PC-9 (cell line): Measurements from ENCODE around the gene BANF2. TPM values are rescaled to one million over a fixed set of nuclear protein-coding genes. Genes with fewer than 3 reads are reported as not detected.

Source experiments
- BruUV-seq: library from RNA; stranded (reverse); fragments of 400-500 nt; replicated peaks from 2 replicates; lab custom pipeline; 2021; lab: Mats Ljungman, UMichigan
- CTCF ChIA-PET: fragments of 300-600 bp; sonication (Branson Sonifier 250); formaldehyde crosslinking; loops from one replicate; lab custom pipeline; 2022; ENCODE audit warnings: antibody characterized with exemption; lab: Charles Lee
- POLR2A ChIA-PET: fragments of 300-600 bp; sonication (Branson Sonifier 250); formaldehyde crosslinking; loops from one replicate; lab custom pipeline; 2022; ENCODE audit warnings: antibody characterized with exemption; ENCODE audit not compliant: unreplicated experiment; lab: Charles Lee
- DNase-seq, 2 experiments: peaks; one replicate each; pipeline versions ENCODE4 v3.0.0 to v3.0.0-alpha.2; 2015 to 2022; ENCODE audit warnings: mixed read lengths in 1 of 2
- H2AFZ ChIP-seq: fragments of 200-600 bp; sonication (generic); 2 replicates; pipeline ENCODE4 v1.8.1; 2017; ENCODE audit warnings: antibody characterized with exemption
- H3F3A ChIP-seq: fragments of 200-600 bp; sonication (generic); 2 replicates; pipeline ENCODE4 v1.8.1; 2017; ENCODE audit warnings: antibody characterized with exemption, mild to moderate bottlenecking, low read depth; ENCODE audit not compliant: insufficient read depth
- H3K27ac ChIP-seq: fragments of 200-600 bp; sonication (generic); 2 replicates; pipeline ENCODE4 v1.6.1; 2016; ENCODE audit warnings: mixed run types
- H3K27me3 ChIP-seq: fragments of 200-600 bp; sonication (generic); 2 replicates; pipeline ENCODE4 v1.6.1; 2016; ENCODE audit warnings: low read depth, mixed run types; ENCODE audit not compliant: insufficient read depth
- H3K36me3 ChIP-seq: fragments of 200-600 bp; sonication (generic); 2 replicates; pipeline ENCODE4 v1.6.1; 2016; ENCODE audit warnings: low read depth, mixed run types
- H3K4me1 ChIP-seq: fragments of 200-600 bp; sonication (generic); replicated peaks from 2 replicates; pipeline ENCODE4 v1.6.1; 2016; ENCODE audit warnings: mixed run types; ENCODE audit not compliant: insufficient read depth
- H3K4me2 ChIP-seq: fragments of 200-600 bp; sonication (generic); 2 replicates; pipeline ENCODE4 v1.6.1; 2017; ENCODE audit warnings: mixed run types
- H3K4me3 ChIP-seq: fragments of 200-600 bp; sonication (generic); 2 replicates; pipeline ENCODE4 v1.6.1; 2016; ENCODE audit warnings: mixed run types
- H3K79me2 ChIP-seq: fragments of 200-600 bp; sonication (generic); 2 replicates; pipeline ENCODE4 v1.6.1; 2017; ENCODE audit warnings: low read depth, mixed run types
- H3K9me2 ChIP-seq: fragments of 200-600 bp; sonication (generic); 2 replicates; pipeline ENCODE4 v1.8.1; 2017; ENCODE audit warnings: mild to moderate bottlenecking; ENCODE audit not compliant: insufficient read depth
- H3K9me3 ChIP-seq: fragments of 200-600 bp; sonication (generic); 2 replicates; pipeline ENCODE4 v1.8.1; 2016; ENCODE audit warnings: low read depth; ENCODE audit not compliant: insufficient read depth
- H4K20me1 ChIP-seq: fragments of 200-600 bp; sonication (generic); 2 replicates; pipeline ENCODE4 v1.8.1; 2017; ENCODE audit not compliant: insufficient read depth
- CTCF ChIP-seq: fragments of 200-600 bp; sonication (generic); conservative IDR thresholded peaks from 2 replicates; pipeline ENCODE4 v1.6.1; 2017; ENCODE audit warnings: mixed run types, antibody characterized with exemption, mild to moderate bottlenecking, moderate library complexity
- EZH2 ChIP-seq: fragments of 200-600 bp; sonication (generic); IDR thresholded peaks from 2 replicates; pipeline ENCODE4 v1.8.0; 2017; ENCODE audit warnings: antibody characterized with exemption, low read depth
- intact Hi-C: fragments of 100-400 bp; cut with micrococcal nuclease; formaldehyde crosslinking; loops from one replicate; pipeline ENCODE4 v1.10.0; 2022; ENCODE audit not compliant: unreplicated experiment
- total RNA-seq: library from RNA; stranded (reverse); gene quantifications from 2 replicates; pipeline ENCODE4 v1.2.3, GENCODE V29; 2021

BANF2 gene
- total RNA-seq, 1 experiment from 2014 or later = not detected

GRCh38 chr20:17752459-17752858 lies 52.7 kb downstream of the BANF2 start:
- no peak overlapping the region for H3K4me2 ChIP-seq
- ChIA-PET CTCF (no interaction called here), POLR2A (interaction anchor here (0.7 kb wide), 1 partner anchor 40 kb away, joined by 10 read pairs; no protein-coding TSS in a partner anchor)
- no peaks in the 10 kb centered on the region for H3K9me3 ChIP-seq
- no peak overlapping the region for H3K27ac ChIP-seq
- H3K79me2 ChIP-seq = no peaks in the 10 kb centered on the region
- peaks cover 4% of the 10 kb centered on the region; the same call in 1 of the 2 replicates for H3K4me1 ChIP-seq
- no peaks in the 10 kb centered on the region for H3K36me3 ChIP-seq
- H3K4me3 ChIP-seq = no peak overlapping the region
- H3F3A ChIP-seq = no peaks in the 10 kb centered on the region
- H3K9me2 ChIP-seq = no peaks in the 10 kb centered on the region; the same call in 1 of the 2 replicates
- no peak overlapping the region for H2AFZ ChIP-seq
- intact Hi-C loops = no loop called here
- peaks cover 41% of the 10 kb centered on the region for H3K27me3 ChIP-seq
- no TSS peak for BruUV-seq
- TF ChIP-seq EZH2 = no peak
- TF ChIP-seq CTCF = no peak
- DNase-seq = no peak
- H4K20me1 ChIP-seq = no peaks in the 10 kb centered on the region

GRCh38 chr20:17753516-17753915 lies 53.8 kb downstream of the BANF2 start:
- H3F3A ChIP-seq = no peaks in the 10 kb centered on the region
- ChIA-PET CTCF (no interaction called here), POLR2A (no interaction called here)
- H3K4me3 ChIP-seq = no peak overlapping the region
- no peaks in the 10 kb centered on the region for H3K4me1 ChIP-seq
- no peak overlapping the region for H2AFZ ChIP-seq
- no peak for TF ChIP-seq EZH2
- TF ChIP-seq CTCF = no peak
- no peaks in the 10 kb centered on the region for H3K36me3 ChIP-seq
- no peaks in the 10 kb centered on the region for H3K9me3 ChIP-seq
- H3K9me2 ChIP-seq = no peaks in the 10 kb centered on the region; the same call in 1 of the 2 replicates
- H3K27ac ChIP-seq = no peak overlapping the region
- H4K20me1 ChIP-seq = no peaks in the 10 kb centered on the region
- no peak for DNase-seq
- H3K27me3 ChIP-seq = peaks cover 41% of the 10 kb centered on the region
- H3K4me2 ChIP-seq = no peak overlapping the region
- no peaks in the 10 kb centered on the region for H3K79me2 ChIP-seq
- intact Hi-C loops = no loop called here
- no TSS peak for BruUV-seq

GRCh38 chr20:17756529-17756928 lies 56.8 kb downstream of the BANF2 start:
- H2AFZ ChIP-seq = no peak overlapping the region

More at GRCh38 chr20:17756529-17756928, 56.8 kb downstream of the BANF2 start:
- Histone ChIP-seq H3K4me2 (no peak overlapping the region), H3K79me2 (no peaks in the 10 kb centered on the region), H3K9me3 (no peaks in the 10 kb centered on the region), H3K4me1 (no peaks in the 10 kb centered on the region), H3F3A (no peaks in the 10 kb centered on the region), H3K27ac (no peak overlapping the region), H3K9me2 (no peaks in the 10 kb centered on the region; the same call in 1 of the 2 replicates), H3K36me3 (no peaks in the 10 kb centered on the region), H3K4me3 (no peak overlapping the region), H4K20me1 (no peaks in the 10 kb centered on the region), H3K27me3 (peaks cover 36% of the 10 kb centered on the region)
- intact Hi-C loops = no loop called here
- no peak for DNase-seq
- ChIA-PET CTCF (no interaction called here), POLR2A (no interaction called here)
- BruUV-seq = no TSS peak
- TF ChIP-seq CTCF (no peak), EZH2 (no peak)
